ENCODE results near the gene MACIR.

The MACIR gene

GRCh38 chr5:103263054-103263453, 4.5 kb downstream of the MACIR start:
- TF ChIP-seq, protein P1, sequence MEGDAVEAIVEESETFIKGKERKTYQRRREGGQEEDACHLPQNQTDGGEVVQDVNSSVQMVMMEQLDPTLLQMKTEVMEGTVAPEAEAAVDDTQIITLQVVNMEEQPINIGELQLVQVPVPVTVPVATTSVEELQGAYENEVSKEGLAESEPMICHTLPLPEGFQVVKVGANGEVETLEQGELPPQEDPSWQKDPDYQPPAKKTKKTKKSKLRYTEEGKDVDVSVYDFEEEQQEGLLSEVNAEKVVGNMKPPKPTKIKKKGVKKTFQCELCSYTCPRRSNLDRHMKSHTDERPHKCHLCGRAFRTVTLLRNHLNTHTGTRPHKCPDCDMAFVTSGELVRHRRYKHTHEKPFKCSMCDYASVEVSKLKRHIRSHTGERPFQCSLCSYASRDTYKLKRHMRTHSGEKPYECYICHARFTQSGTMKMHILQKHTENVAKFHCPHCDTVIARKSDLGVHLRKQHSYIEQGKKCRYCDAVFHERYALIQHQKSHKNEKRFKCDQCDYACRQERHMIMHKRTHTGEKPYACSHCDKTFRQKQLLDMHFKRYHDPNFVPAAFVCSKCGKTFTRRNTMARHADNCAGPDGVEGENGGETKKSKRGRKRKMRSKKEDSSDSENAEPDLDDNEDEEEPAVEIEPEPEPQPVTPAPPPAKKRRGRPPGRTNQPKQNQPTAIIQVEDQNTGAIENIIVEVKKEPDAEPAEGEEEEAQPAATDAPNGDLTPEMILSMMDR (IDR thresholded peaks at IDR 0.05) = no peak

DNA sequence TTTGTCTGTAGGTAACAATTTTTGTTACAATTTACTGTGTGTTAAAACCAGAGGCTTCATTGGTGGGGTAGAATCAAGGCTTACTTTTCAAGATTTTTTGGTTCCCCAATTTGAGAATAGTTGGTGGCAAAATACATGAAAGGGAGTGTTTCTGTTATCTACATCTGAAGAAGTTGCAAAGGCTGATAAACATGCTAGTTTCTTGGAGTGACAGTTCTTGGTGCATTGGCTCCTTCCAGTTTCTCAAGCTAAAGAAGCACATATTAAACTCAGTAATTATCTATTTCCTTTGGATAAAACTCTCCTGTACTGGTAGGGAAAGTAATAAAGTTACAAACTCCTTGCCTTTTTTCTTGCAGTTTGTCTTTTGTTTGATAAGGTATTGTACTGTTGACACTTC, 5.9 kb downstream of the MACIR start:
- TF ChIP-seq, protein P1 (IDR thresholded peaks at IDR 0.05) = no peak

DNA sequence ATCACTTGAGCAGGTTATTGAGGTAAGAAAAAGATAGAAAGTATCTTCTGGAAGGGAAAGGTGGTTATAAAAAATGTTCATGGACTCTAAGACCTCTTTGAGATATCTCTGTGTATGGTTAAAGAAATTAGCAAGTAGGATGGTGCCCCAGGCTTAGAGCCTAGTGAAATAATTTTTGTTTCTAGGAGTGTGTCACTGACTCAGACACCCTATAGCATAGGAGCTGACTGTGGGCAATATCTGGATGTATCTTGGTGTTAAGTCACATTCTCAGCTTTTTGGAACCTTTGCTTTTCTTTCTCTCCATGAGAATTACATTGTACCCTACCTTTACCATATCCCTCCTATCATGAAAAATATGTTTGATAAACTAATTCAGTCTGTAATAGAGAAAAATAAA, 12.0 kb downstream of the MACIR start:
- TF ChIP-seq, protein P1 (IDR thresholded peaks at IDR 0.05) = no peak

DNA sequence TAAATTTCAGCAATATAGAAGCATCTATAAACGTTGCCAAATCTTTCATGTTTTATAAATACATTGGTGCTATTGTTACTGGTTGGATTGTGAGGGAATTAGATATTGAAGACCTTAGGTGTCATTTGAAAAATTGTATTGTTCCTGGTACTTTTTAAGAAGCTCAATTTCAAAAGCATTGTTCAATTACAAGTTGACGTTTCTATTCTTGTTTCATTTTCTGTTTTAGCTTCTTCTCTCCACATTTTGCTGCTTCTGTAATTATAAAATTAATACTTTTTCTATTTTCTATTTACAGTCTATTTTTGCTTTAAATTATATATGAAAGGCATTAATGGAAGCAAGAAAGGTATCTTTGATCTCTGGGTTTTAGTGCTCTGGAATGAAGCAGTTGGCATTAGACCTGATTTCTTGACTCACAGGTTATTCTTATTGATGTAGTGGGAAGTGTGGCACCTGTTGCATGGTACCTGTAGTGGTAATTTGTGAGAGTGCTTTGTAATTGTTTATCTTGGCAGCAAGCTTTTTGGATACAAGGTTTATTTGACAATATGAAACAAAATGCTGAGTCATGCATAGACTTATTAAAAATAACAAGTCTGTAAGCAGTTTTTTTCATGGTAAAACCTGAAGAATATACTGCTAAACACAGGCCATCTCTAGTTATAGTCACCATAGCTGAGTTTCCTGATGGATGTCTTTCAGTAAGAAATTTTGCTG, 13.2 kb downstream of the MACIR start:
- TF ChIP-seq, protein P1 (IDR thresholded peaks at IDR 0.05) = no peak

DNA sequence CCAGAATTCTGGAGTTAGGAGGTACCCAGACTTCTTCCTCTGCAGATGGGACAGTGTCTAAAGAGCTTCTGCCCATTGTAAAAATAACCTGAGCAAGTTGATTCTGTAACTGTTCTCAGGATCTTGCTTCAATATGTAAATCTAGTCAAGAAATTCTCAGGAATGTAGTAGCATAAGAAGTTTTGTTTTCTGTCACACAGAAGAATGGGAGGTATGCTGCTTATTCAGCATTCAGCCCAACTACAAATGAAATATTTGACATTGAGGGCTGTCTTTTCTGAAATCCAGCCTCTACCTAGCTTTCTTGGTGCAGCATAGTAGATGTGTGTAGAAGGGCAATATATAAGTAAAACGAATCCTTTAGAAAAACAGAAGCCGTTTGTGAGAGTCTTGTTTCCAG, 13.8 kb downstream of the MACIR start:
- TF ChIP-seq, protein P1 (IDR thresholded peaks at IDR 0.05) = no peak

DNA sequence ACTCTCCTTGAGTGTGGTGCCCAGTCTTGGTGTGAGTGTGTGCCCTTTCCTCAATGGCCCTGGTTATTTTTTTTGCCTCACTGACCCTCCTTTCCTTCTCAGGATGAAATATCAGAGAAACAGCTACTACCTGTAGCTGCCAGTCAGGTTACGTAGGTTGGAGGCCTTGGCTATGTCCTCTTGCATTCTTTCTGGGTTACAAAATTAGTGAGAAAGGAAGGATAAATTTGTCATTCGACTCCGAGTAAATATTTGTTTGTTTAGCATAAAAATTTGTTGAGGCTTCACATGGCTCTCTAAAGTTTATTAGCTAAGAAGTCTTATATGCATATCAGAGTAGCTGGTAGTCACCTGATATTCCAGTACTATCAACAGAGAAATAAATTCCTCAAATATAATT, 15.4 kb downstream of the MACIR start:
- TF ChIP-seq, protein P1 (IDR thresholded peaks at IDR 0.05) = no peak

DNA sequence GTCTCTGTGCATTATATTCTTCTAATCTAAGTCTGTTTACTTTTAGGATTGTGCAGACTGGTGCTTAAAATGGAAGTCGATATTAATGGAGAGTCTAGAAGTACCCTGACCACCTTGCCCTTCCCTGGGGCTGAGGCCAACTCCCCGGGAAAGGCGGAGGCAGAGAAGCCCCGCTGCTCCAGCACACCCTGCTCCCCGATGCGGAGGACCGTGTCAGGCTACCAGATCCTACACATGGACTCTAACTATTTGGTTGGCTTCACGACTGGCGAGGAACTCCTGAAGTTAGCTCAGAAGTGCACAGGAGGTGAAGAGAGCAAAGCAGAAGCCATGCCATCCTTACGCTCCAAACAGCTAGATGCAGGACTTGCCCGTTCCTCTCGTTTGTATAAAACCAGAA, 17.3 kb downstream of the MACIR start:
- TF ChIP-seq, protein P1 (IDR thresholded peaks at IDR 0.05) = no peak

DNA sequence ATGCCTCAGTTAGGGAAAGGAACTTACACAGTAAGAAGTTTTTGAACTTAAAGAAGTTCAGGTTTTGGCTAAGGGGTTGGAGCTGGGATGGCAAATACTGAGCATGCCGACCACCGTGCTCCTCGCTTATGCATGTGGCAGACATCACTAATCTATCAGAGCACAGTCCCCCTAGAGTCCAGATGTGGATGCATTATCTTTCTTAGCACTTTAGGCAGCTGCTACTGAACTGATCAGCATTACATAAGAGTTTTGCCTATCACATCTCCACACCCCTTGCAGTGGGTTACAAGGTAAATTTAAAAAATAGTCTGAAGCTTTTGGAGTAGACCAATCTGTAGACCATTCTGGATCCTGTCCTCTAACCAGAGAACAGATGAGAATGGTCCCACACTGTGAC, 22.4 kb downstream of the MACIR start:
- TF ChIP-seq, protein P1 (IDR thresholded peaks at IDR 0.05) = no peak
